Measurements from ENCODE around the gene CLOCK.

CLOCK gene

DNA sequence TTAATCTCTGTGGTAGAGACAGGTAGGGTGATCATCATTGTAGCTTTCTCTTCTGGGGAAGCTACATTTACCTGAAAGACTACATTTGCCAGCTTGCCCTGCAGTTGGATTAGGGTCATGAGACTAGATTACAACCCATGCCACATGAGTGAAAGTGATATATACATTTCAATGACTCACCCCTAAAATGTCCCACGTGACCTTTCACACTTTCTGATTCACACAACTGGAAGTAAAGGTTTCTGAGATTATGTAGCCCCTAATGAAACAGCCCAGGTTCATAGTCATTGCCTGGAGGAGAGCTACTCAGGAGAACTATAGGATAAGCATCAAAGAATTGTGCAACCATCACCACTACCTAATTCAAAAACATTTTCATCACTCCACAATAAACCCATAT is 27.5 kb upstream of the CLOCK start:
- H3K4me3 ChIP-seq (ENCODE audit: low read depth, low read length) = no peak overlapping the region
- DNase-seq (ENCODE audit: low read depth) = no peak
- TF ChIP-seq, protein P1, sequence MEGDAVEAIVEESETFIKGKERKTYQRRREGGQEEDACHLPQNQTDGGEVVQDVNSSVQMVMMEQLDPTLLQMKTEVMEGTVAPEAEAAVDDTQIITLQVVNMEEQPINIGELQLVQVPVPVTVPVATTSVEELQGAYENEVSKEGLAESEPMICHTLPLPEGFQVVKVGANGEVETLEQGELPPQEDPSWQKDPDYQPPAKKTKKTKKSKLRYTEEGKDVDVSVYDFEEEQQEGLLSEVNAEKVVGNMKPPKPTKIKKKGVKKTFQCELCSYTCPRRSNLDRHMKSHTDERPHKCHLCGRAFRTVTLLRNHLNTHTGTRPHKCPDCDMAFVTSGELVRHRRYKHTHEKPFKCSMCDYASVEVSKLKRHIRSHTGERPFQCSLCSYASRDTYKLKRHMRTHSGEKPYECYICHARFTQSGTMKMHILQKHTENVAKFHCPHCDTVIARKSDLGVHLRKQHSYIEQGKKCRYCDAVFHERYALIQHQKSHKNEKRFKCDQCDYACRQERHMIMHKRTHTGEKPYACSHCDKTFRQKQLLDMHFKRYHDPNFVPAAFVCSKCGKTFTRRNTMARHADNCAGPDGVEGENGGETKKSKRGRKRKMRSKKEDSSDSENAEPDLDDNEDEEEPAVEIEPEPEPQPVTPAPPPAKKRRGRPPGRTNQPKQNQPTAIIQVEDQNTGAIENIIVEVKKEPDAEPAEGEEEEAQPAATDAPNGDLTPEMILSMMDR (IDR thresholded peaks at IDR 0.05; ENCODE audit: insufficient read depth, low read depth, low read length, missing control alignments) = no peak

DNA sequence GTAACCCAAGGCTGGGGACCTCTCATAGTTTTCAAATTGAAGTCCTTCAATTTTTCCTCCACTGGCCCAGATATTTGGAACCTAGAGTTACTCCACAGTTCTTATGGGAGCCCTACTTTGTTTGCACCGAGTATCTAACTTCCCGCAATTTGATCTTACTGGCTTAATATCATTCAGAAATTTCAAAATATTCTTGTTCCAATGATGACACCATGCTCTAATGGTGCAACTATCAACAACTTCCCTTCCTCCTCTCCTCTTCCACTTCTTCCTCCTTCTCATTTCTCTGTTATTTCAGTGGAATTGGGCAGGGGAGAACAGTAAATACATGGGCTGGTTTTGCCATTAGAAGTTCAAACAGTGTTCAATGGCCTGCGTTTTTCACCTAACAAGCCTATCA is 25.1 kb upstream of the CLOCK start:
- TF ChIP-seq, protein P1 (IDR thresholded peaks at IDR 0.05; ENCODE audit: insufficient read depth, low read depth, low read length, missing control alignments) = no peak
- H3K4me3 ChIP-seq (ENCODE audit: low read depth, low read length) = no peak overlapping the region
- no peak for DNase-seq (ENCODE audit: low read depth)

DNA sequence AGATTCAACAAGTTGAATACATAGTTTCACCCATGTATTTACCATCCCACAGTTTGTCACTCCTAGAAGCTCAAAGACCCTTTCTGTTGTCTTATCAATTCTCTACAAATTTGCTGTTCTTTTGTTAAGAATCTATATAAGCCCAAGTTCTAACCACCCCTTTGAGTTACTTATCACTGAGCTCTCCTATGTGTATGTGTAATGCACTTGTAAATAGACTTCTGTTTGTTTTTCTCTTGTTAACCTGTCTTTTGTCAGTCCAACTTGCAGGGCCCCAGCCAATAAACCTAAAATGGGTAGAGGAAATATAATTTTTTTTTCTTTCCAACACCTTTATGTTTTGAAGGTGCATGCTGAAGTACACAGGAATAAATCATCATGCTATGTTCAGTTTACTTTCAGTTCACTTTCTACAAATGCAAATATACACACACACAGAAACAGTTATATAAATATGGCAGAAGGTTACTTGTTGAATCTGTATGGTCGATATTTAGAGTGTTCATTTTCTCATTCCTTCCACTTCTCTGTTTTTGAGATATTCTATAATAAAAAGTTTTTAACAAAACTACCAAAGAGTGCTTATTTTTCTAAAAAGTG is 22.3 kb upstream of the CLOCK start:
- DNase-seq (ENCODE audit: low read depth) = peak; percentile 6
- TF ChIP-seq, protein P1 (IDR thresholded peaks at IDR 0.05; ENCODE audit: insufficient read depth, low read depth, low read length, missing control alignments) = no peak
- no peak overlapping the region for H3K4me3 ChIP-seq (ENCODE audit: low read depth, low read length)

DNA sequence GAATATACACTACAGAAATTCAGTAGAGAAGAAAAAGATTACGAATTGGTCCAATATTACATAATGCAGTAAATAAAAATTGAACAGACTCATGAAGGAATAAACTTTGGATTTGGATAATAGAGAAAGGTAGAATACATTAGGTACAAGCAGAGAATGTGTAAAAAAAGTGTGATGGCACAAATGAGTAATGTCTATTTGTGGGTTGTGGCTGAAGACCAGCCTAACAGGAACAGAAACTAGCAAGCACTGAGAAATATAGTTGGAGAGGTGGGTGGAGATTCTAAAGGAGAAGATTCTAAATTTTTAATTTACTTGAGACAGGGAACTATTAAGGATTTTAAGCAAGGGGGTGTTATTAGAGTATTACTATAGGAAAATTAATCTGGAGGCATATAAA is 15.2 kb upstream of the CLOCK start:
- peak; percentile 58 for DNase-seq (ENCODE audit: low read depth)
- TF ChIP-seq, protein P1 (IDR thresholded peaks at IDR 0.05; ENCODE audit: insufficient read depth, low read depth, low read length, missing control alignments) = no peak
- no peak overlapping the region for H3K4me3 ChIP-seq (ENCODE audit: low read depth, low read length)

DNA sequence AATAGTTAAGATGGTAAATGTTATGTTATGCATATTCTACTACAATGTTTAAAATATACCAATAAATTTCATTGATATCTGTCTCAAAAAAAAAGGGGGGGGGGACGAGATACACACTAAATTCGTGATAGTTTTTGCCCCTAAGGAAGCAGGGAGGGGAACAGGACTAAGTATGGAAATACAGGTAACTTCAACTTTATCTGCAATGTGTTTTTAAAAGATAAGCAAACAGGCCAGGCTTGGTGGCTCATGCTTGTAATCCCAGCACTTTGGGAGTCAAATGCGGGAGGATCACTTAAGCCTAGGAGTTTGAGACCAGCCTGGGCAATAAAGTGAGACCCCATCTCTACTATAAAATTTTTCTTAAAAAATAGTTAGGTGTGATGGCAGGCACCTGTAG is 13.4 kb upstream of the CLOCK start:
- TF ChIP-seq, protein P1 (IDR thresholded peaks at IDR 0.05; ENCODE audit: insufficient read depth, low read depth, low read length, missing control alignments) = no peak
- DNase-seq (ENCODE audit: low read depth) = no peak
- no peak overlapping the region for H3K4me3 ChIP-seq (ENCODE audit: low read depth, low read length)

DNA sequence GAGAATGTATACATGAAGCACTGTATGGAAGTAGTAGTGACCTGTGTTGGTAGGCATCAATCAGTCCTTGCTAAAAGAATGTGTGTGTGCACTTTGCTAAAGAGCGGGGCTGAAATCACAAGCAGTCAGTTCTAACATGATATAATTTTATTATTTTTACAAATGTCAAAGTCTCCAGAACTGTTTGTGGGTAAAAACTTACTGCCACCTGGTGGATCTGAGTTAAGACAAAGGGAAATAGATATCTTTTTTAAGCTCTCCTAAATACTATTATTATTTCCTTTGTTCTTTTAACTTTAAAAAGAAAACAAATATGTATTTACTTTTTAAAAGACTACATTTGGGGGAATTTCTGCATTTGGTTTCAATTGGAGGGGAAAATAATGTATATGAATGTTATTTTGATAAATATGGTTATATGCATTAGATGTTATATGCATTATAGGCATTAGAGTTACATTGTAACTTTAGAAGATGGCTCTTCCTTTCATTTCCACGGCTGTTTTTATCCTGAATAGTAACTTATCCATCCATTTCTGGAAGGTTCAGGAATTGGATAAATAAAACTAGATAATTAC is 7.8 kb upstream of the CLOCK start:
- H3K4me3 ChIP-seq (ENCODE audit: low read depth, low read length) = no peak overlapping the region
- peak; percentile 49 for DNase-seq (ENCODE audit: low read depth)

More for the DNA sequence above, 7.8 kb upstream of the CLOCK start:
- TF ChIP-seq, protein P1 (IDR thresholded peaks at IDR 0.05; ENCODE audit: insufficient read depth, low read depth, low read length, missing control alignments) = peak; percentile 17

All from GM12865 (cell line).